Endodermal cell (in vitro differentiated cells): ENCODE results near the gene LYSMD1. TPM values are rescaled to one million over a fixed set of nuclear protein-coding genes. Genes with fewer than 3 reads are reported as not detected.
"Not testable (repeated sequence)": the region's sequence is repeated elsewhere in the genome, so short reads cannot be mapped to it uniquely, and the experiment has no call there.

ENCODE experiments used
- DNase-seq: peaks from one replicate; pipeline ENCODE4 v3.0.0-alpha.2; 2017
- H3K27ac ChIP-seq: 2 replicates; pipeline ENCODE4 v1.5.1; 2013; ENCODE audit warnings: mild to moderate bottlenecking, low read depth, low read length, moderate library complexity
- H3K27me3 ChIP-seq: 2 replicates; pipeline ENCODE4 v1.6.1; 2013; ENCODE audit warnings: mild to moderate bottlenecking, low read length, moderate library complexity; ENCODE audit not compliant: insufficient read depth, control insufficient read depth, poor library complexity, severe bottlenecking
- H3K36me3 ChIP-seq: 2 replicates; pipeline ENCODE4 v1.7.0; 2013; ENCODE audit warnings: mild to moderate bottlenecking, low read length, moderate library complexity; ENCODE audit not compliant: control insufficient read depth, insufficient read depth
- H3K4me1 ChIP-seq: one replicate; pipeline ENCODE4 v1.7.0; 2013; ENCODE audit warnings: low read length; ENCODE audit not compliant: control insufficient read depth, insufficient read depth
- H3K4me3 ChIP-seq: 2 replicates; pipeline ENCODE4 v1.5.1; 2013; ENCODE audit warnings: mild to moderate bottlenecking, low read length, moderate library complexity
- H3K9ac ChIP-seq: 2 replicates; pipeline ENCODE4 v1.6.1; 2013; ENCODE audit warnings: mild to moderate bottlenecking, low read length, moderate library complexity; ENCODE audit not compliant: poor library complexity, severe bottlenecking; ENCODE audit errors: extremely low read depth
- H3K9me3 ChIP-seq: 2 replicates; pipeline ENCODE4 v1.6.1; 2013; ENCODE audit warnings: mild to moderate bottlenecking, low read length, moderate library complexity; ENCODE audit not compliant: control insufficient read depth
- H3K27ac Mint-ChIP-seq: 2 replicates; pipeline ENCODE4 v1.8.0; 2020; ENCODE audit warnings: mixed read lengths
- H3K27me3 Mint-ChIP-seq: 2 replicates; pipeline ENCODE4 v1.8.0; 2021; ENCODE audit warnings: mild to moderate bottlenecking, mixed read lengths; ENCODE audit not compliant: insufficient read depth
- H3K36me3 Mint-ChIP-seq: 2 replicates; pipeline ENCODE4 v1.8.0; 2020; ENCODE audit warnings: low read depth, mixed read lengths
- H3K4me1 Mint-ChIP-seq: 2 replicates; pipeline ENCODE4 v1.8.0; 2020; ENCODE audit warnings: mixed read lengths
- H3K4me3 Mint-ChIP-seq: 2 replicates; pipeline ENCODE4 v1.8.0; 2020; ENCODE audit warnings: mild to moderate bottlenecking, moderate library complexity, mixed read lengths
- H3K9me3 Mint-ChIP-seq: 2 replicates; pipeline ENCODE4 v1.8.0; 2020; ENCODE audit warnings: mild to moderate bottlenecking, mixed read lengths
- CTCF ChIP-seq: fragments of 200-600 bp; sonication (generic); conservative IDR thresholded peaks from 2 replicates; pipeline ENCODE4 v1.5.0; 2021; ENCODE audit warnings: antibody characterized with exemption, mild to moderate bottlenecking
- WGBS, 2 experiments: methylation state at CpG; one replicate each; pipeline versions ENCODE4 v1.1.5 to v1.1.7; 2013; ENCODE audit warnings: missing lambda C conversion rate in 2 of 2, mixed read lengths in 1 of 2; ENCODE audit not compliant: insufficient coverage in 1 of 2, insufficient read length in 1 of 2; 5-methylcytosine and 5-hydroxymethylcytosine counted together
- total RNA-seq, 2 donors: library from RNA; stranded (reverse); fragmentation: NEBNext Ultra II Directional in 1 of 2; extraction: Animal tissue kit (Norgen Biotek cat#: 25700) in 1 of 2; gene quantifications; 2 replicates in 1 of 2; 3 replicates in 1 of 2; pipeline ENCODE4 v1.2.1, GENCODE V29; 2021

Gene LYSMD1
- total RNA-seq, 2 donors from 2014 or later: 9.1 to 13.0 TPM

GRCh38 chr1:151198254-151199127 is 32.8 kb upstream of the LYSMD1 start, which contains the start of gene PIP5K1A:
Gene PIP5K1A (plus strand): TSS chr1:151198552. CDS start chr1:151198997, 445 bp downstream.
- Histone ChIP-seq H3K4me1 (no peaks in the 10 kb centered on the region), H3K27ac (peak within 1 kb of the TSS; percentile 86), H3K4me3 (peak within 1 kb of the TSS; percentile 93), H3K27me3 (peaks cover 8% of the 10 kb centered on the region), H3K9me3 (no peaks in the 10 kb centered on the region), H3K36me3 (peaks cover 16% of the 10 kb centered on the region), H3K9ac (peak within 1 kb of the TSS; percentile 97)
- DNase-seq: peak; percentile 99
- Mint-ChIP-seq H3K9me3 (no peaks in the 10 kb centered on the region), H3K4me1 (peaks cover 19% of the 10 kb centered on the region), H3K4me3 (peak within 1 kb of the TSS; percentile 99), H3K36me3 (peaks cover 11% of the 10 kb centered on the region), H3K27ac (peak within 1 kb of the TSS; percentile 99), H3K27me3 (no peaks in the 10 kb centered on the region)
- 0 to 1% methylated on average over 44 to 60 of the region's 60 CpGs for whole genome bisulfite sequencing, 2 experiments
- no peak for TF ChIP-seq CTCF

GRCh38 chr1:151197863-151198253 is 32.2 kb upstream of the LYSMD1 start:
- H3K4me1 ChIP-seq: no peaks in the 10 kb centered on the region
- Mint-ChIP-seq H3K36me3 (peaks cover 7% of the 10 kb centered on the region), H3K4me3 (peak overlapping the region; percentile 99), H3K27ac (peak overlapping the region; percentile 99), H3K4me1 (peaks cover 19% of the 10 kb centered on the region), H3K9me3 (no peaks in the 10 kb centered on the region), H3K27me3 (peaks cover under 1% of the 10 kb centered on the region)
- H3K27ac ChIP-seq: no peak overlapping the region
- H3K4me3 ChIP-seq: peak overlapping the region; percentile 93
- peaks cover 8% of the 10 kb centered on the region for H3K27me3 ChIP-seq
- peak overlapping the region; percentile 97 for H3K9ac ChIP-seq
- no peak for TF ChIP-seq CTCF
- peaks cover 10% of the 10 kb centered on the region for H3K36me3 ChIP-seq
- WGBS, 2 experiments: 27 to 33% methylated on average over 6 to 10 of the region's 10 CpGs
- DNase-seq: peak; percentile 49
- no peaks in the 10 kb centered on the region for H3K9me3 ChIP-seq

- Histone ChIP-seq H3K27me3 (peaks cover 8% of the 10 kb centered on the region), H3K27ac (no peak overlapping the region), H3K4me1 (no peaks in the 10 kb centered on the region), H3K9me3 (no peaks in the 10 kb centered on the region), H3K9ac (no peak overlapping the region), H3K4me3 (no peak overlapping the region), H3K36me3 (peaks cover 4% of the 10 kb centered on the region)
- H3K27me3 Mint-ChIP-seq: peaks cover 3% of the 10 kb centered on the region
- 63 to 68% methylated on average over 8 to 14 of the region's 14 CpGs for WGBS, 2 experiments
- H3K9me3 Mint-ChIP-seq: no peaks in the 10 kb centered on the region
- peak overlapping the region; percentile 77 for H3K27ac Mint-ChIP-seq
- no peak overlapping the region for H3K4me3 Mint-ChIP-seq
- peaks cover 19% of the 10 kb centered on the region for H3K4me1 Mint-ChIP-seq
- TF ChIP-seq CTCF: peak; percentile 66
- peaks cover 2% of the 10 kb centered on the region for H3K36me3 Mint-ChIP-seq
- peak; percentile 69 for DNase-seq
Observed at GRCh38 chr1:151196292-151196800, 30.6 kb upstream of the LYSMD1 start.

GRCh38 chr1:151194894-151195594 is 29.3 kb upstream of the LYSMD1 start:
- not testable (repeated sequence) for H3K27me3 Mint-ChIP-seq, H3K4me3 Mint-ChIP-seq, H3K4me1 ChIP-seq, H3K27ac ChIP-seq, H3K27ac Mint-ChIP-seq, H3K4me3 ChIP-seq, H3K36me3 Mint-ChIP-seq, DNase-seq, H3K36me3 ChIP-seq, H3K27me3 ChIP-seq, H3K9ac ChIP-seq, H3K9me3 ChIP-seq, H3K9me3 Mint-ChIP-seq
- 93 to 100% methylated on average over 2 to 15 of the region's 17 CpGs for WGBS, 2 experiments
- H3K4me1 Mint-ChIP-seq: peaks cover 15% of the 10 kb centered on the region
